WTC11 (cell line): ENCODE measurements around the gene DSTYK. TPM values are rescaled to one million over a fixed set of nuclear protein-coding genes. Genes with fewer than 3 reads are reported as not detected.

Experiments
- ATAC-seq: fragments of 200-7000 bp; cut with Tn5 transposase; 2 replicates; pipeline ENCODE4 v1.10.0; 2021; ENCODE audit warnings: mild to moderate bottlenecking, moderate library complexity
- CTCF ChIA-PET: fragments of 300-600 bp; sonication (Branson Sonifier 250); formaldehyde crosslinking; loops from one replicate; lab custom pipeline; 2021; ENCODE audit warnings: antibody characterized with exemption; lab: Charles Lee
- POLR2A ChIA-PET: fragments of 350-600 bp; sonication (Branson Sonifier 250); formaldehyde crosslinking; loops from one replicate; lab custom pipeline; 2021; ENCODE audit warnings: antibody characterized with exemption; lab: Charles Lee
- DNase-seq: peaks from one replicate; pipeline ENCODE4 v3.0.0; 2021; ENCODE audit warnings: low spot score
- H3K27ac Mint-ChIP-seq: 2 replicates; pipeline ENCODE4 v1.8.0; 2021; ENCODE audit warnings: mixed read lengths
- H3K27me3 Mint-ChIP-seq: 2 replicates; pipeline ENCODE4 v1.8.0; 2021; ENCODE audit warnings: low read depth, mild to moderate bottlenecking, moderate library complexity, mixed read lengths
- H3K36me3 Mint-ChIP-seq: 2 replicates; pipeline ENCODE4 v1.8.0; 2021; ENCODE audit warnings: mixed read lengths
- H3K4me1 Mint-ChIP-seq: 2 replicates; pipeline ENCODE4 v1.8.0; 2022; ENCODE audit warnings: mixed read lengths
- H3K4me3 Mint-ChIP-seq: 2 replicates; pipeline ENCODE4 v1.8.0; 2021; ENCODE audit warnings: mild to moderate bottlenecking, moderate library complexity, mixed read lengths
- H3K9me3 Mint-ChIP-seq: 2 replicates; pipeline ENCODE4 v1.8.0; 2021; ENCODE audit warnings: mixed read lengths
- AFF4 ChIP-seq: sonication (generic); formaldehyde crosslinking; IDR thresholded peaks from 2 replicates; pipeline ENCODE4 v1.8.1; 2023; ENCODE audit warnings: mild to moderate bottlenecking, missing genetic modification reagents, borderline replicate concordance
- ELF4 ChIP-seq: sonication (generic); formaldehyde crosslinking; IDR thresholded peaks from 2 replicates; pipeline ENCODE4 v1.8.1; 2022; ENCODE audit warnings: low read depth, mild to moderate bottlenecking, moderate library complexity, missing genetic modification reagents
- FOXK1 ChIP-seq: sonication (generic); formaldehyde crosslinking; IDR thresholded peaks from 2 replicates; pipeline ENCODE4 v1.8.0; 2022; ENCODE audit warnings: mild to moderate bottlenecking, moderate library complexity, missing genetic modification reagents
- FOXP1 ChIP-seq: sonication (generic); formaldehyde crosslinking; IDR thresholded peaks from 2 replicates; pipeline ENCODE4 v1.8.0; 2022; ENCODE audit warnings: missing genetic modification reagents, mild to moderate bottlenecking, moderate library complexity, borderline replicate concordance
- HMGA2 ChIP-seq: fragments of 250-450 bp; sonication (Bioruptor Pico); IDR thresholded peaks from 2 replicates; pipeline ENCODE4 v1.4.0; 2021; ENCODE audit warnings: mild to moderate bottlenecking, moderate library complexity
- JUN ChIP-seq: sonication (generic); formaldehyde crosslinking; IDR thresholded peaks from 2 replicates; pipeline ENCODE4 v1.8.0; 2023; ENCODE audit warnings: mild to moderate bottlenecking, missing genetic modification reagents
- MAX ChIP-seq: sonication (generic); formaldehyde crosslinking; IDR thresholded peaks from 2 replicates; pipeline ENCODE4 v1.8.0; 2022; ENCODE audit warnings: mild to moderate bottlenecking, missing genetic modification reagents
- NFYB ChIP-seq: sonication (generic); formaldehyde crosslinking; conservative IDR thresholded peaks from 2 replicates; pipeline ENCODE4 v1.8.0; 2022; ENCODE audit warnings: low read depth, missing genetic modification reagents
- SMAD3 ChIP-seq: sonication (generic); formaldehyde crosslinking; IDR thresholded peaks from 2 replicates; pipeline ENCODE4 v1.8.0; 2022; ENCODE audit warnings: missing genetic modification reagents, mild to moderate bottlenecking, borderline replicate concordance
- SOX15 ChIP-seq: fragments of 250-450 bp; sonication (Bioruptor Pico); IDR thresholded peaks from 2 replicates; pipeline ENCODE4 v1.9.0; 2021; ENCODE audit warnings: mild to moderate bottlenecking
- TEAD1 ChIP-seq: sonication (generic); formaldehyde crosslinking; IDR thresholded peaks from 2 replicates; pipeline ENCODE4 v1.8.0; 2022; ENCODE audit warnings: mild to moderate bottlenecking, missing genetic modification reagents
- TP53 ChIP-seq: sonication (generic); formaldehyde crosslinking; IDR thresholded peaks from 2 replicates; pipeline ENCODE4 v1.8.1; 2023; ENCODE audit warnings: mild to moderate bottlenecking, missing genetic modification reagents
- total RNA-seq: library from RNA; stranded (reverse); gene quantifications from 3 replicates; pipeline ENCODE4 v1.2.3, GENCODE V29; 2021
- TF ChIP-seq, protein P1 (sequence below): sonication (generic); formaldehyde crosslinking; IDR thresholded peaks from 2 replicates; pipeline ENCODE4 v1.8.1; 2022; ENCODE audit warnings: low read depth, missing genetic modification reagents, borderline replicate concordance
- TF ChIP-seq, protein P2 (sequence below): fragments of 250-450 bp; sonication (Bioruptor Pico); IDR thresholded peaks from 2 replicates; pipeline ENCODE4 v1.9.0; 2021; ENCODE audit warnings: mild to moderate bottlenecking
- TF ChIP-seq, protein P3 (sequence below): fragments of 250-450 bp; sonication (Bioruptor Pico); IDR thresholded peaks from 2 replicates; pipeline ENCODE4 v2.1.2; 2022; ENCODE audit warnings: mild to moderate bottlenecking, moderate library complexity
- TF ChIP-seq, protein P4 (sequence below): sonication (generic); formaldehyde crosslinking; conservative IDR thresholded peaks from 2 replicates; pipeline ENCODE4 v1.8.1; 2023; ENCODE audit warnings: mild to moderate bottlenecking, low read depth, missing genetic modification reagents, moderate library complexity

The DSTYK gene
- total RNA-seq, 1 experiment from 2014 or later: 11.6 TPM

DNA sequence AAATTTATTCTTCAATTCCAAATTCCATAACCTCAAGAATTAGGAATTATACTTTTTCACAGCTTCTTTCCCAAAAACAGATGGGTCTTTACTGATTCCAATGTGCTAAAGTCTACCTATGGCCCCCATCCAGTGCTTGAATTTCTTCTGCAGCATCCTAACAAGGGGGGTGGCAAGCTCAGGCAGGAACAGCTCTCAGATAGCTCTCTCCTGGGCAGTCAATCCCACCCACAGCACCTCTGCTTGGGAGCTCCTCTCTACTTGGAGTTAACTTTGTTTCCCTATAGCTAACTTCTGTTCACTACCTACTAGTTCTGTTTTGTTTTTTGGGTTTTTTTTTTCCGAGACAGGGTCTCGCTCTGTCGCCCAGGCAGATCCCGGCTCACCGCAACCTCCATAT, 101.8 kb downstream of the DSTYK start:
- Mint-ChIP-seq H3K27me3 (no peaks in the 10 kb centered on the region), H3K4me1 (no peaks in the 10 kb centered on the region), H3K36me3 (peaks cover 42% of the 10 kb centered on the region), H3K9me3 (peaks cover 3% of the 10 kb centered on the region; the same call in 1 of the 2 replicates), H3K4me3 (no peak overlapping the region), H3K27ac (no peak overlapping the region)
- no peak for ATAC-seq
- ChIA-PET CTCF (interaction anchor here (0.7 to 2.0 kb wide), 3 partner anchors 48 to 146 kb away, joined by 4 to 8 read pairs (median 4); no protein-coding TSS in a partner anchor), POLR2A (no interaction called here)
- TF ChIP-seq, protein P1, sequence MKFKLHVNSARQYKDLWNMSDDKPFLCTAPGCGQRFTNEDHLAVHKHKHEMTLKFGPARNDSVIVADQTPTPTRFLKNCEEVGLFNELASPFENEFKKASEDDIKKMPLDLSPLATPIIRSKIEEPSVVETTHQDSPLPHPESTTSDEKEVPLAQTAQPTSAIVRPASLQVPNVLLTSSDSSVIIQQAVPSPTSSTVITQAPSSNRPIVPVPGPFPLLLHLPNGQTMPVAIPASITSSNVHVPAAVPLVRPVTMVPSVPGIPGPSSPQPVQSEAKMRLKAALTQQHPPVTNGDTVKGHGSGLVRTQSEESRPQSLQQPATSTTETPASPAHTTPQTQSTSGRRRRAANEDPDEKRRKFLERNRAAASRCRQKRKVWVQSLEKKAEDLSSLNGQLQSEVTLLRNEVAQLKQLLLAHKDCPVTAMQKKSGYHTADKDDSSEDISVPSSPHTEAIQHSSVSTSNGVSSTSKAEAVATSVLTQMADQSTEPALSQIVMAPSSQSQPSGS (CRISPR knock-in tag): no peak
- TF ChIP-seq NFYB: no peak
- no peak for DNase-seq

DNA sequence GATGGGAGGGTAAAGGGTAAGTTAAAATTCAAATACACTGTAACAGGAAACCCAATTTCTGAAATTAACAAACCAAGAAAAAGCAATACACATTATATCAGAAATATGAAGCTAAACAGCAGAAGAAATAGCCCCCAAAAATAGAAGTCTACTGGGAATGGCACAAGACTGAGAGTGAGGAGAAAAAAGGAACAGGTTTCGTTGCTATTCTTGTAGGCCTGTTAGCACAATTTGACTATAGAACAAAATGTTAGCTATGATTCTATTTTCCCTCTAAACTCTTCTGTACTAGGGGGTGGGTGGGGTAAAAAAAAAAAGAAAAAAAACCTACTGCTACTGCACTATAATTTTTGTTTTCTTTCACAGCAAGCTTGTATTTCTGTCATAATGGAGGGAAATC, 102.2 kb downstream of the DSTYK start:
- POLR2A ChIA-PET: no interaction called here

GRCh38 chr1:205108464-205108863, 103.0 kb downstream of the DSTYK start:
- no peak overlapping the region for H3K4me3 Mint-ChIP-seq
- H3K9me3 Mint-ChIP-seq: peaks cover 3% of the 10 kb centered on the region; the same call in 1 of the 2 replicates
- DNase-seq (no peak), ATAC-seq (no peak)
- no peaks in the 10 kb centered on the region for H3K4me1 Mint-ChIP-seq
- H3K27ac Mint-ChIP-seq: no peak overlapping the region
- no peaks in the 10 kb centered on the region for H3K27me3 Mint-ChIP-seq
- TF ChIP-seq JUN (CRISPR knock-in tag) (no peak), SOX15 (CRISPR knock-in tag) (no peak), HMGA2 (CRISPR knock-in tag) (no peak), FOXP1 (no peak), AFF4 (CRISPR knock-in tag) (no peak), SMAD3 (CRISPR knock-in tag) (no peak)
- TF ChIP-seq, protein P2, sequence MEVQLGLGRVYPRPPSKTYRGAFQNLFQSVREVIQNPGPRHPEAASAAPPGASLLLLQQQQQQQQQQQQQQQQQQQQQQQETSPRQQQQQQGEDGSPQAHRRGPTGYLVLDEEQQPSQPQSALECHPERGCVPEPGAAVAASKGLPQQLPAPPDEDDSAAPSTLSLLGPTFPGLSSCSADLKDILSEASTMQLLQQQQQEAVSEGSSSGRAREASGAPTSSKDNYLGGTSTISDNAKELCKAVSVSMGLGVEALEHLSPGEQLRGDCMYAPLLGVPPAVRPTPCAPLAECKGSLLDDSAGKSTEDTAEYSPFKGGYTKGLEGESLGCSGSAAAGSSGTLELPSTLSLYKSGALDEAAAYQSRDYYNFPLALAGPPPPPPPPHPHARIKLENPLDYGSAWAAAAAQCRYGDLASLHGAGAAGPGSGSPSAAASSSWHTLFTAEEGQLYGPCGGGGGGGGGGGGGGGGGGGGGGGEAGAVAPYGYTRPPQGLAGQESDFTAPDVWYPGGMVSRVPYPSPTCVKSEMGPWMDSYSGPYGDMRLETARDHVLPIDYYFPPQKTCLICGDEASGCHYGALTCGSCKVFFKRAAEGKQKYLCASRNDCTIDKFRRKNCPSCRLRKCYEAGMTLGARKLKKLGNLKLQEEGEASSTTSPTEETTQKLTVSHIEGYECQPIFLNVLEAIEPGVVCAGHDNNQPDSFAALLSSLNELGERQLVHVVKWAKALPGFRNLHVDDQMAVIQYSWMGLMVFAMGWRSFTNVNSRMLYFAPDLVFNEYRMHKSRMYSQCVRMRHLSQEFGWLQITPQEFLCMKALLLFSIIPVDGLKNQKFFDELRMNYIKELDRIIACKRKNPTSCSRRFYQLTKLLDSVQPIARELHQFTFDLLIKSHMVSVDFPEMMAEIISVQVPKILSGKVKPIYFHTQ (CRISPR knock-in tag): no peak
- peaks cover 44% of the 10 kb centered on the region for H3K36me3 Mint-ChIP-seq
- CTCF ChIA-PET: interaction anchor here (1.6 kb wide), 1 partner anchor 47 kb away, joined by 6 read pairs; no protein-coding TSS in a partner anchor
- POLR2A ChIA-PET: no interaction called here

More for the DNA sequence above, 102.2 kb downstream of the DSTYK start:
- Mint-ChIP-seq H3K9me3 (peaks cover 3% of the 10 kb centered on the region; the same call in 1 of the 2 replicates), H3K4me3 (no peak overlapping the region), H3K36me3 (peaks cover 41% of the 10 kb centered on the region), H3K27me3 (no peaks in the 10 kb centered on the region), H3K27ac (no peak overlapping the region), H3K4me1 (no peaks in the 10 kb centered on the region)
- CTCF ChIA-PET: interaction anchor here (0.7 to 2.0 kb wide), 4 partner anchors 47 to 147 kb away, joined by 4 to 8 read pairs (median 5); no protein-coding TSS in a partner anchor
- TF ChIP-seq ELF4 (CRISPR knock-in tag): no peak
- no peak for ATAC-seq
- DNase-seq: no peak

GRCh38 chr1:205107327-205107726, 104.2 kb downstream of the DSTYK start:
- CTCF ChIA-PET: interaction anchor here (1.6 kb wide), 1 partner anchor 46 kb away, joined by 6 read pairs; no protein-coding TSS in a partner anchor
- POLR2A ChIA-PET: no interaction called here
- no peak for ATAC-seq
- TF ChIP-seq, protein P3, sequence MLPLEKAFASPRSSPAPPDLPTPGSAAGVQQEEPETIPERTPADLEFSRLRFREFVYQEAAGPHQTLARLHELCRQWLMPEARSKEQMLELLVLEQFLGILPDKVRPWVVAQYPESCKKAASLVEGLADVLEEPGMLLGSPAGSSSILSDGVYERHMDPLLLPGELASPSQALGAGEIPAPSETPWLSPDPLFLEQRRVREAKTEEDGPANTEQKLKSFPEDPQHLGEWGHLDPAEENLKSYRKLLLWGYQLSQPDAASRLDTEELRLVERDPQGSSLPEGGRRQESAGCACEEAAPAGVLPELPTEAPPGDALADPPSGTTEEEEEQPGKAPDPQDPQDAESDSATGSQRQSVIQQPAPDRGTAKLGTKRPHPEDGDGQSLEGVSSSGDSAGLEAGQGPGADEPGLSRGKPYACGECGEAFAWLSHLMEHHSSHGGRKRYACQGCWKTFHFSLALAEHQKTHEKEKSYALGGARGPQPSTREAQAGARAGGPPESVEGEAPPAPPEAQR: no peak
- TF ChIP-seq, protein P4, sequence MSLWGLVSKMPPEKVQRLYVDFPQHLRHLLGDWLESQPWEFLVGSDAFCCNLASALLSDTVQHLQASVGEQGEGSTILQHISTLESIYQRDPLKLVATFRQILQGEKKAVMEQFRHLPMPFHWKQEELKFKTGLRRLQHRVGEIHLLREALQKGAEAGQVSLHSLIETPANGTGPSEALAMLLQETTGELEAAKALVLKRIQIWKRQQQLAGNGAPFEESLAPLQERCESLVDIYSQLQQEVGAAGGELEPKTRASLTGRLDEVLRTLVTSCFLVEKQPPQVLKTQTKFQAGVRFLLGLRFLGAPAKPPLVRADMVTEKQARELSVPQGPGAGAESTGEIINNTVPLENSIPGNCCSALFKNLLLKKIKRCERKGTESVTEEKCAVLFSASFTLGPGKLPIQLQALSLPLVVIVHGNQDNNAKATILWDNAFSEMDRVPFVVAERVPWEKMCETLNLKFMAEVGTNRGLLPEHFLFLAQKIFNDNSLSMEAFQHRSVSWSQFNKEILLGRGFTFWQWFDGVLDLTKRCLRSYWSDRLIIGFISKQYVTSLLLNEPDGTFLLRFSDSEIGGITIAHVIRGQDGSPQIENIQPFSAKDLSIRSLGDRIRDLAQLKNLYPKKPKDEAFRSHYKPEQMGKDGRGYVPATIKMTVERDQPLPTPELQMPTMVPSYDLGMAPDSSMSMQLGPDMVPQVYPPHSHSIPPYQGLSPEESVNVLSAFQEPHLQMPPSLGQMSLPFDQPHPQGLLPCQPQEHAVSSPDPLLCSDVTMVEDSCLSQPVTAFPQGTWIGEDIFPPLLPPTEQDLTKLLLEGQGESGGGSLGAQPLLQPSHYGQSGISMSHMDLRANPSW: no peak
- TF ChIP-seq NFYB (no peak), TP53 (no peak), FOXK1 (CRISPR knock-in tag) (no peak), TEAD1 (CRISPR knock-in tag) (no peak), MAX (no peak)

More at GRCh38 chr1:205107327-205107726, 104.2 kb downstream of the DSTYK start:
- H3K27ac Mint-ChIP-seq: no peak overlapping the region
- no peak overlapping the region for H3K4me3 Mint-ChIP-seq
- H3K36me3 Mint-ChIP-seq: peaks cover 47% of the 10 kb centered on the region
- DNase-seq: no peak
- no peaks in the 10 kb centered on the region for H3K27me3 Mint-ChIP-seq
- no peaks in the 10 kb centered on the region for H3K4me1 Mint-ChIP-seq
- H3K9me3 Mint-ChIP-seq: peaks cover 3% of the 10 kb centered on the region; the same call in 1 of the 2 replicates
